Embryonic facial prominence (tissue), 1 donor: ENCODE measurements around the gene FAM186B.
A peak's percentile ranks its signal among the peaks of the same experiment; 100 is the strongest.
"Not testable (repeated sequence)": the region's sequence is repeated elsewhere in the genome, so short reads cannot be mapped to it uniquely, and the experiment has no call there.

Source experiments
- DNase-seq: peaks from one replicate; pipeline ENCODE4 v3.0.0-alpha.2; 2016; ENCODE audit errors: extremely low spot score

FAM186B gene

GRCh38 chr12:49605539-49605938, at the start of gene FAM186B:
FAM186B (minus strand) TSS chr12:49605639; CDS start chr12:49605477, 162 bp downstream.
- DNase-seq = not testable (repeated sequence)

- no peak for DNase-seq
Observed at GRCh38 chr12:49654715-49655114, 49.3 kb upstream of the FAM186B start.

GRCh38 chr12:49652921-49653520, 47.6 kb upstream of the FAM186B start:
- no peak for DNase-seq

GRCh38 chr12:49651855-49652254, 46.4 kb upstream of the FAM186B start:
- DNase-seq = no peak

- DNase-seq = no peak
Observed at GRCh38 chr12:49649892-49650291, 44.5 kb upstream of the FAM186B start.

GRCh38 chr12:49649445-49649844, 44.0 kb upstream of the FAM186B start:
- DNase-seq = no peak

GRCh38 chr12:49648712-49649003, 43.2 kb upstream of the FAM186B start:
- DNase-seq = no peak

- no peak for DNase-seq
Observed at GRCh38 chr12:49647827-49648711, 42.6 kb upstream of the FAM186B start.

- DNase-seq = no peak
Observed at GRCh38 chr12:49646871-49647654, 41.6 kb upstream of the FAM186B start.

- DNase-seq = no peak
Observed at GRCh38 chr12:49646331-49646830, 40.9 kb upstream of the FAM186B start.

GRCh38 chr12:49645146-49646039, 40.0 kb upstream of the FAM186B start:
- DNase-seq = no peak

GRCh38 chr12:49644620-49644994, 39.2 kb upstream of the FAM186B start:
- DNase-seq = peak; percentile 48

- no peak for DNase-seq
Observed at GRCh38 chr12:49643961-49644619, 38.7 kb upstream of the FAM186B start.

GRCh38 chr12:49643135-49643534, 37.7 kb upstream of the FAM186B start:
- no peak for DNase-seq

- DNase-seq = no peak
Observed at GRCh38 chr12:49642370-49642802, 36.9 kb upstream of the FAM186B start.

- no peak for DNase-seq
Observed at GRCh38 chr12:49641748-49642369, 36.4 kb upstream of the FAM186B start.

GRCh38 chr12:49636979-49637755, 31.7 kb upstream of the FAM186B start:
- DNase-seq = peak; percentile 46

GRCh38 chr12:49636574-49636973, 31.1 kb upstream of the FAM186B start:
- no peak for DNase-seq

GRCh38 chr12:49635656-49636055, 30.2 kb upstream of the FAM186B start:
- DNase-seq = no peak

- no peak for DNase-seq
Observed at GRCh38 chr12:49635036-49635435, 29.6 kb upstream of the FAM186B start.
